ENCODE measurements around the gene ACVR1C. TPM values are rescaled to one million over a fixed set of nuclear protein-coding genes. Genes with fewer than 3 reads are reported as not detected.
"Not testable (repeated sequence)": the region's sequence is repeated elsewhere in the genome, so short reads cannot be mapped to it uniquely, and the experiment has no call there.

ACVR1C gene
- total RNA-seq, 1 experiment from 2014 or later, result 0.80 TPM

- no peak for DNase-seq (ENCODE audit: low read depth)
These were observed 54.5 kb downstream of the ACVR1C start for GRCh38 chr2:157574165-157574564.

GRCh38 chr2:157572725-157573124, 55.9 kb downstream of the ACVR1C start:
- no peak for DNase-seq (ENCODE audit: low read depth)

GRCh38 chr2:157566623-157567022, 62.0 kb downstream of the ACVR1C start:
- DNase-seq (ENCODE audit: low read depth), result not testable (repeated sequence)

- DNase-seq (ENCODE audit: low read depth), result not testable (repeated sequence)
These were observed 62.6 kb downstream of the ACVR1C start for GRCh38 chr2:157566113-157566512.

- no peak for DNase-seq (ENCODE audit: low read depth)
These were observed 63.1 kb downstream of the ACVR1C start for GRCh38 chr2:157565550-157565949.

- no peak for DNase-seq (ENCODE audit: low read depth)
These were observed 68.8 kb downstream of the ACVR1C start for GRCh38 chr2:157559890-157560289.

- DNase-seq (ENCODE audit: low read depth), result no peak
These were observed 69.2 kb downstream of the ACVR1C start for GRCh38 chr2:157559461-157559860.

GRCh38 chr2:157559061-157559460, 69.6 kb downstream of the ACVR1C start:
- DNase-seq (ENCODE audit: low read depth), result peak; percentile 3

GRCh38 chr2:157557770-157558169, 70.9 kb downstream of the ACVR1C start:
- DNase-seq (ENCODE audit: low read depth), result no peak

- DNase-seq (ENCODE audit: low read depth), result no peak
These were observed 88.6 kb downstream of the ACVR1C start for GRCh38 chr2:157540102-157540501.

GRCh38 chr2:157538064-157538463, 90.6 kb downstream of the ACVR1C start:
- DNase-seq (ENCODE audit: low read depth), result no peak

GRCh38 chr2:157536815-157537214, 91.8 kb downstream of the ACVR1C start:
- DNase-seq (ENCODE audit: low read depth), result no peak

- no peak for DNase-seq (ENCODE audit: low read depth)
These were observed 99.5 kb downstream of the ACVR1C start for GRCh38 chr2:157528963-157529751.

- no peak for DNase-seq (ENCODE audit: low read depth)
These were observed 102.6 kb downstream of the ACVR1C start for GRCh38 chr2:157526070-157526469.

- no peak for DNase-seq (ENCODE audit: low read depth)
These were observed 105.1 kb downstream of the ACVR1C start for GRCh38 chr2:157523270-157524247.

GRCh38 chr2:157514966-157515365, 113.7 kb downstream of the ACVR1C start:
- not testable (repeated sequence) for DNase-seq (ENCODE audit: low read depth)

GRCh38 chr2:157509744-157510143, 118.9 kb downstream of the ACVR1C start:
- DNase-seq (ENCODE audit: low read depth), result no peak

- no peak for DNase-seq (ENCODE audit: low read depth)
These were observed 120.0 kb downstream of the ACVR1C start for GRCh38 chr2:157508676-157509075.

- DNase-seq (ENCODE audit: low read depth), result no peak
These were observed 122.1 kb downstream of the ACVR1C start for GRCh38 chr2:157506586-157506985.

- DNase-seq (ENCODE audit: low read depth), result no peak
These were observed 124.0 kb downstream of the ACVR1C start for GRCh38 chr2:157504623-157505022.

- DNase-seq (ENCODE audit: low read depth), result no peak
These were observed 127.6 kb downstream of the ACVR1C start for GRCh38 chr2:157501026-157501425.

- DNase-seq (ENCODE audit: low read depth), result no peak
These were observed 128.3 kb downstream of the ACVR1C start for GRCh38 chr2:157500334-157500733.
